Panc1 (cell line): ENCODE data around the gene CYP2F1.
"Not testable (repeated sequence)": the region's sequence is repeated elsewhere in the genome, so short reads cannot be mapped to it uniquely, and the experiment has no call there.

Experiments used
- CTCF ChIP-seq: fragments of 450-650 bp; IDR thresholded peaks from 2 replicates; pipeline ENCODE4 v1.5.1; 2017; ENCODE audit warnings: mild to moderate bottlenecking
- POLR2AphosphoS5 ChIP-seq: IDR thresholded peaks from 2 replicates; pipeline ENCODE4 v1.6.1; 2012; ENCODE audit warnings: mild to moderate bottlenecking, low read depth, low read length, moderate library complexity
- REST ChIP-seq, 2 experiments: IDR thresholded peaks; 2 replicates each; pipeline ENCODE4 v1.6.1; 2011 to 2012; ENCODE audit warnings: low read depth in 2 of 2, control low read depth in 1 of 2, low read length in 1 of 2, mild to moderate bottlenecking in 1 of 2, moderate library complexity in 1 of 2; ENCODE audit not compliant: insufficient read depth in 1 of 2
- SIN3A ChIP-seq: IDR thresholded peaks from 2 replicates; pipeline ENCODE4 v1.6.1; 2012; ENCODE audit warnings: low read depth, mild to moderate bottlenecking, low read length, moderate library complexity, borderline replicate concordance; ENCODE audit not compliant: insufficient read depth

- not testable (repeated sequence) for TF ChIP-seq POLR2AphosphoS5; CTCF; REST (IDR thresholded peaks at IDR 0.05; ENCODE audit: insufficient read depth in 1 of 2, low read depth in 2 of 2, low read length in 1 of 2); SIN3A
Measured at GRCh38 chr19:41135390-41136384, 21.5 kb downstream of the CYP2F1 start.
